Kidney (tissue), 14 donors: ENCODE measurements around the gene OTUD3. TPM values are rescaled to one million over a fixed set of nuclear protein-coding genes. Genes with fewer than 3 reads are reported as not detected.

ENCODE experiments used
- DNase-seq, 5 donors: peaks; one replicate each; pipeline ENCODE4 v3.0.0-alpha.2; 2013 to 2020
- FAIRE-seq: peaks from 2 replicates; lab custom pipeline; 2012; peaks lifted over from hg19 to GRCh38; lab: Jason Lieb, UNC
- H3K27ac ChIP-seq, 2 donors: one replicate each; pipeline ENCODE4 v1.7.0; 2013; ENCODE audit warnings: low read depth in 2 of 2, low read length in 2 of 2, inconsistent platforms in 1 of 2
- H3K27me3 ChIP-seq: one replicate; pipeline ENCODE4 v1.7.1; 2013; ENCODE audit warnings: low read length, inconsistent platforms; ENCODE audit not compliant: control insufficient read depth, insufficient read depth
- H3K36me3 ChIP-seq, 3 donors: one replicate each; pipeline versions ENCODE4 v1.7.0 to v1.7.1; 2013; ENCODE audit warnings: low read length in 3 of 3, control low read depth in 1 of 3, inconsistent platforms in 1 of 3; ENCODE audit not compliant: insufficient read depth in 3 of 3, control insufficient read depth in 2 of 3
- H3K4me1 ChIP-seq, 3 donors: one replicate each; pipeline versions ENCODE4 v1.7.0 to v1.7.1; 2013; ENCODE audit warnings: low read length in 3 of 3, inconsistent platforms in 1 of 3, low read depth in 1 of 3; ENCODE audit not compliant: control insufficient read depth in 2 of 3, insufficient read depth in 2 of 3
- H3K4me3 ChIP-seq, 3 donors: one replicate each; pipeline versions ENCODE4 v1.7.0 to v1.8.1; 2013; ENCODE audit warnings: low read length in 3 of 3, control low read depth in 1 of 3, inconsistent platforms in 1 of 3
- H3K9ac ChIP-seq, 3 donors: one replicate each; pipeline versions ENCODE4 v1.7.0 to v1.7.1; 2013; ENCODE audit warnings: low read length in 3 of 3, control low read depth in 1 of 3, inconsistent platforms in 1 of 3
- H3K9me3 ChIP-seq, 3 donors: one replicate each; pipeline versions ENCODE4 v1.7.0 to v1.7.1; 2013; ENCODE audit warnings: low read length in 3 of 3, control low read depth in 1 of 3, inconsistent platforms in 1 of 3; ENCODE audit not compliant: control insufficient read depth in 2 of 3, insufficient read depth in 1 of 3
- CTCF ChIP-seq: IDR thresholded peaks from 3 replicates; pipeline ENCODE4 v1.5.1; 2012; ENCODE audit warnings: mild to moderate bottlenecking, moderate library complexity, borderline replicate concordance; ENCODE audit not compliant: insufficient read depth; ENCODE audit errors: extremely low read depth
- intact Hi-C: fragments of 100-400 bp; cut with DNase I; formaldehyde crosslinking; loops from one replicate; pipeline ENCODE4 v1.11.1; 2022
- polyA plus RNA-seq: library from polyadenylated mRNA; stranded (reverse); fragments of 350-450 nt; fragmentation: Illumina TruSeq; extraction: RNeasy Lipid Tissue Mini Kit (QIAGEN cat#74804); gene quantifications from one replicate; pipeline ENCODE4 v1.2.3, GENCODE V29; 2014; ENCODE audit warnings: low read depth, low replicate concordance; ENCODE audit not compliant: insufficient read depth
- total RNA-seq: library from RNA; stranded (reverse); fragmentation: NEBNext Ultra II Directional; extraction: Animal tissue kit (Norgen Biotek cat#: 25700); gene quantifications from one replicate; pipeline ENCODE4 v1.2.1, GENCODE V29; 2021
- donor health status: control.
- donor health status: control.
- donor health status: control.
- donor health status: control.
- donor health status: control.
- donor health status: DM: yes; HTN: yes; CAD: no.
- donor health status: Normal renal cell carcinoma (clear cell type).

The OTUD3 gene
- total and polyA plus RNA-seq, 2 donors from 2014 or later: 2.5 to 12.9 TPM

DNA sequence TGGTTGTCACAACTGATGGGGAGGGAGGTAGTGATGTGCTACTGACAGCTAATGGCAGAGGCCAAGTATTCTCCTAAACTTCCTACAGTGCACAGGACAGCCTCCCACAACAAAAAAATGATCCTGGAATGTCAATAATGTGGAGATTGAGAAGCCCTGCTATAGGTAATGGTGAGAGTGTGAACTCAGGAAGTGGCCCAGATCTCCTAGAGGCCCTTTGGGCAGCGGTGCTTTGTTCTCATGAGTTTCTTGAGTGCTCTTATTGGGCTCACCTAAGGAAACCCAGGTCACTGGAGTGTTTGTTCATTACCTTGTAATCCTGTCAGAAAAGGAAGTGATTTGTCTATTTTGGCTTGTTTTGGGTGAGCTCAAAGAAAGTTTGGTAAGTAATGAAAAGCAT lies 5.9 kb downstream of the OTUD3 start:
- TF ChIP-seq CTCF: no peak
- no peak overlapping the region for H3K9ac ChIP-seq
- H3K36me3 ChIP-seq: peaks cover 3 to 13% (median 12%) of the 10 kb centered on the region in 3 donors
- H3K4me1 ChIP-seq: peaks cover 3 to 10% (median 8%) of the 10 kb centered on the region in 3 donors
- no peak overlapping the region for H3K4me3 ChIP-seq
- no peak for FAIRE-seq
- H3K27me3 ChIP-seq: no peaks in the 10 kb centered on the region
- no peak for DNase-seq
- H3K9me3 ChIP-seq: no peaks in the 10 kb centered on the region
- intact Hi-C loops: no loop called here
- no peak overlapping the region for H3K27ac ChIP-seq

DNA sequence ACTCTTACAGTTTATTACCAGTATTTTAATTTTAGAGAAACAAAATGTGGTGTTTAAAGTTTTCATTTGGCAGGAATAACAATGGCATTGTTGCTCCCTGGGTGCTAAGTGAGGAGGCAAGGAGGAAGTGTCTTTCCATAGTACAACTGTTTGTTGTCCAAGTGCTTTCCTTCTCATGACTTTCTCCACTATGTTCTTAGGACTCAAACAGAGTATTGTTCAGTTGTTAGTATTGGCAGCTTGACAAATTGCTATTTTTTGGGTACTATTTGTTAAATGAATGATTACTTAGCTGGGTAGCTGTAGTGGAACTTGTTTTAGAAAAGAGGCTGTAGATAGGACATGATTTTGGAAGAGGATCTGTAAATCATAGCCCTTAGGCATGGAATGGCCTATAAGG lies 7.5 kb downstream of the OTUD3 start:
- Histone ChIP-seq H3K9me3 (no peaks in the 10 kb centered on the region), H3K9ac (no peak overlapping the region), H3K27me3 (no peaks in the 10 kb centered on the region), H3K36me3 (peaks cover 3 to 17% (median 13%) of the 10 kb centered on the region in 3 donors), H3K27ac (no peak overlapping the region), H3K4me3 (no peak overlapping the region), H3K4me1 (no peaks in the 10 kb centered on the region)
- intact Hi-C loops: no loop called here
- no peak for TF ChIP-seq CTCF
- no peak for FAIRE-seq
- no peak for DNase-seq

DNA sequence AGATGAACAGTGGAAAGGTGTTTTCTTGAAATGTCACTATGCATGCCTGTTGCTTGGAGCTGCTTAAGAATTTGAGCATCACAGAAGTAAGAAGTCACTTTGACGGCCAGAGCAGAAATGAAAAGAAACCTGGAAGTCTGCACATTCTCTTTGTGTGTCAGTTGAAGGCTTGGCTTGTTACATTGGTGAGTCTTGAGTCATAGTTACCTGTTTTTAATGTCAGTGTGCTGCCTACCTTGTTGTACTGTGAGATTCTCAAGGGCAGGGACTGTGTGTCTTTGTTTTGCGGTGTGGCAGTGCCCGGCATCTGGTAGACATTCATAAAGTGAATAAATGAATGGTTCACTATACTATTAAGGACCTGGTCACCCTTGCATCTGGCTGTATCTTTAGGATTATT lies 9.9 kb downstream of the OTUD3 start:
- no peak overlapping the region for H3K4me3 ChIP-seq
- H3K9ac ChIP-seq: no peak overlapping the region
- DNase-seq (no peak), FAIRE-seq (no peak)
- TF ChIP-seq CTCF: no peak
- intact Hi-C loops: no loop called here
- no peak overlapping the region for H3K27ac ChIP-seq
- H3K27me3 ChIP-seq: no peaks in the 10 kb centered on the region
- peaks cover 9 to 20% (median 18%) of the 10 kb centered on the region in 3 donors for H3K36me3 ChIP-seq
- H3K9me3 ChIP-seq: no peaks in the 10 kb centered on the region
- H3K4me1 ChIP-seq: no peaks in the 10 kb centered on the region

DNA sequence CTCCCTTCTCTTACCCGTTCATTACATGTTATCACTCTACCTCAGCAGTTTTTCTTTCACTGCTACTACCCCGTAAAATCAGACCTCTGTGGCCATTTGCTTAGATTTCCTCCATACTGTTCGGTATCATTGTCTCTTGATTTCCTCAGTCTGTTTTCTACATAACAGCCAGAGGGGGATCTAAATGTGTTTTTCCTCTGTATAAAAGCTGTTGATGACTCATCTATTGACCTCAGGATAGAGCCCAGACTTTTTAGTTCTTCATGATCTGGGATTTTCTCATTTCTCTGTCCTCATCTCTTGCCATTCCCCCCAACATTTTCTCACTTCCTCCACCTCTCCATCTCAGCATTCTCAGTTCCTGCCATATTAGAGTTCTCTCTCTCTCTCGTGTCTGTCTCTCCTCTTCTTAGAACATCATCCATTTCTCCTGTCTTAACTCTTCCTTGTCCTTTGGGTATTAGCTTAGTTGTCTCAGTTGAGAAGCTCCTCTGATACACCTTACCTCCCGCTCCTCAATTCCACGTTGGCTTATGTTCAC lies 10.5 kb downstream of the OTUD3 start:
- TF ChIP-seq CTCF: no peak
- DNase-seq (no peak), FAIRE-seq (no peak)
- Histone ChIP-seq H3K4me1 (no peaks in the 10 kb centered on the region), H3K9me3 (no peaks in the 10 kb centered on the region), H3K4me3 (no peak overlapping the region), H3K27ac (no peak overlapping the region), H3K9ac (no peak overlapping the region), H3K27me3 (no peaks in the 10 kb centered on the region), H3K36me3 (peaks cover 7 to 23% (median 20%) of the 10 kb centered on the region in 3 donors)
- intact Hi-C loops: no loop called here
